Endothelial cell of umbilical vein (primary cell): ENCODE data around the gene ZNF644. TPM values are rescaled to one million over a fixed set of nuclear protein-coding genes. Genes with fewer than 3 reads are reported as not detected.

ENCODE experiments used
- BruUV-seq: library from RNA; stranded (reverse); fragments of 400-500 nt; replicated peaks from 2 replicates; lab custom pipeline; 2021; lab: Mats Ljungman, UMichigan
- CTCF ChIA-PET: fragments of 300-600, 350-600 bp; sonication (Branson Sonifier 250); formaldehyde crosslinking; loops from one replicate; lab custom pipeline; 2021; ENCODE audit warnings: antibody characterized with exemption, inconsistent platforms; lab: Charles Lee
- POLR2A ChIA-PET: fragments of 300-600, 350-600 bp; sonication (Branson Sonifier 250); formaldehyde crosslinking; loops from one replicate; lab custom pipeline; 2021; ENCODE audit warnings: antibody characterized with exemption, inconsistent platforms; lab: Charles Lee
- DNase-seq: peaks from one replicate; pipeline ENCODE4 v3.0.0-alpha.2; 2011; ENCODE audit warnings: low read depth, low spot score
- FAIRE-seq: peaks from 2 replicates; lab custom pipeline; 2011; peaks lifted over from hg19 to GRCh38; lab: Jason Lieb, UNC
- H2AFZ ChIP-seq: 2 replicates; pipeline ENCODE4 v1.6.0; 2012; ENCODE audit warnings: low read depth, low read length, control low read depth, inconsistent platforms
- H3K27ac ChIP-seq: 2 replicates; pipeline ENCODE4 v1.5.1; 2011; ENCODE audit warnings: low read depth, mild to moderate bottlenecking, control low read depth, low read length, moderate library complexity; ENCODE audit not compliant: insufficient read depth
- H3K27me3 ChIP-seq, 2 experiments: 2 replicates each; pipeline versions ENCODE4 v1.6.0 to v1.6.1; 2011; ENCODE audit warnings: low read length in 2 of 2, mixed read lengths in 1 of 2; ENCODE audit not compliant: control insufficient read depth in 2 of 2, insufficient read depth in 2 of 2
- H3K36me3 ChIP-seq, 2 experiments: 2 replicates in 1 of 2; 3 replicates in 1 of 2; pipeline ENCODE4 v1.5.1; 2011; ENCODE audit warnings: low read length in 2 of 2, mild to moderate bottlenecking in 1 of 2, moderate library complexity in 1 of 2; ENCODE audit not compliant: control insufficient read depth in 2 of 2, insufficient read depth in 2 of 2; ENCODE audit errors: extremely low read depth in 1 of 2
- H3K4me1 ChIP-seq: 3 replicates; pipeline ENCODE4 v1.5.1; 2011; ENCODE audit warnings: mild to moderate bottlenecking, low read length; ENCODE audit not compliant: control insufficient read depth, insufficient read depth; ENCODE audit errors: extremely low read depth
- H3K4me2 ChIP-seq: 2 replicates; pipeline ENCODE4 v1.6.1; 2011; ENCODE audit warnings: low read length, control low read depth, mixed read lengths; ENCODE audit not compliant: insufficient read depth
- H3K4me3 ChIP-seq, 3 experiments: fragments of 200-600 bp in 1 of 3; sonication (generic), shearing (Covaris generic) in 1 of 3; replicated peaks in 1 of 3; 2 replicates each; pipeline ENCODE4 v1.5.1; 2011 to 2016; ENCODE audit warnings: control low read depth in 3 of 3, low read length in 3 of 3, mild to moderate bottlenecking in 2 of 3, inconsistent platforms in 1 of 3, low read depth in 1 of 3, moderate library complexity in 1 of 3; ENCODE audit not compliant: insufficient read depth in 1 of 3
- H3K79me2 ChIP-seq: 2 replicates; pipeline ENCODE4 v1.6.0; 2012; ENCODE audit warnings: low read length, inconsistent platforms; ENCODE audit not compliant: control insufficient read depth, insufficient read depth
- H3K9ac ChIP-seq: replicated peaks from 2 replicates; pipeline ENCODE3; 2011; ENCODE audit warnings: low read length, control low read depth; ENCODE audit not compliant: insufficient read depth; ENCODE audit errors: extremely low read depth
- H3K9me1 ChIP-seq: replicated peaks from 3 replicates; pipeline ENCODE4 v1.6.0; 2011; ENCODE audit warnings: mild to moderate bottlenecking, low read length; ENCODE audit not compliant: control insufficient read depth, insufficient read depth; ENCODE audit errors: extremely low read depth
- H3K9me3 ChIP-seq: replicated peaks from 2 replicates; pipeline ENCODE4 v1.5.1; 2012; ENCODE audit warnings: low read length, inconsistent platforms; ENCODE audit not compliant: control insufficient read depth, insufficient read depth
- H4K20me1 ChIP-seq: replicated peaks from 2 replicates; pipeline ENCODE3; 2011; ENCODE audit warnings: mild to moderate bottlenecking, low read length; ENCODE audit not compliant: control insufficient read depth, insufficient read depth; ENCODE audit errors: extremely low read depth
- CTCF ChIP-seq, 2 donors: IDR thresholded peaks; 1 replicate in 1 of 2; 2 replicates in 1 of 2; pipeline ENCODE4 v1.5.1; 2011; ENCODE audit warnings: low read length in 2 of 2, mild to moderate bottlenecking in 2 of 2, moderate library complexity in 2 of 2, control low read depth in 1 of 2, inconsistent platforms in 1 of 2, low read depth in 1 of 2; ENCODE audit not compliant: insufficient read depth in 1 of 2; ENCODE audit errors: extremely low read depth in 1 of 2
- EZH2 ChIP-seq: IDR thresholded peaks from 2 replicates; pipeline ENCODE4 v1.6.1; 2012; ENCODE audit warnings: borderline replicate concordance, low read depth, mild to moderate bottlenecking, moderate library complexity, low read length, inconsistent platforms; ENCODE audit not compliant: severe bottlenecking
- FOS ChIP-seq: IDR thresholded peaks from 2 replicates; pipeline ENCODE4 v1.6.1; 2011; ENCODE audit warnings: mild to moderate bottlenecking, low read length, moderate library complexity, borderline replicate concordance; ENCODE audit not compliant: insufficient read depth
- GATA2 ChIP-seq: IDR thresholded peaks from 2 replicates; pipeline ENCODE4 v1.7.0; 2011; ENCODE audit warnings: low read depth, mild to moderate bottlenecking, moderate library complexity, mixed read lengths, low read length; ENCODE audit not compliant: insufficient read length, insufficient read depth
- JUN ChIP-seq: IDR thresholded peaks from 2 replicates; pipeline ENCODE4 v1.6.1; 2011; ENCODE audit warnings: borderline replicate concordance, low read depth; ENCODE audit not compliant: insufficient read length, insufficient read depth
- MAX ChIP-seq: IDR thresholded peaks from 2 replicates; pipeline ENCODE4 v1.6.1; 2011; ENCODE audit not compliant: insufficient read depth, insufficient read length
- MYC ChIP-seq: IDR thresholded peaks from one replicate; pipeline ENCODE4 v1.6.1; 2011; ENCODE audit warnings: mild to moderate bottlenecking, low read depth, low read length
- POLR2A ChIP-seq: IDR thresholded peaks from 2 replicates; pipeline ENCODE4 v1.6.1; 2012; ENCODE audit warnings: low read depth, mild to moderate bottlenecking, control low read depth, low read length
- POLR2AphosphoS5 ChIP-seq: IDR thresholded peaks from 2 replicates; pipeline ENCODE4 v1.6.1; 2012; ENCODE audit warnings: low read depth, mild to moderate bottlenecking, control low read depth, low read length, moderate library complexity; ENCODE audit not compliant: insufficient read depth
- dilution Hi-C: fragments of 300-500 bp; cut with MboI; formaldehyde crosslinking; loops from one replicate; pipeline ENCODE4 v1.15.0; 2019; ENCODE audit warnings: low sequenced_read_pairs; ENCODE audit not compliant: extremely low pct_ligation_motif_present
- intact Hi-C: fragments of 100-400 bp; cut with micrococcal nuclease; formaldehyde crosslinking; loops from one replicate; pipeline ENCODE4 v1.10.0; 2022
- polyA plus RNA-seq, 4 experiments: library from polyadenylated mRNA; depleted of rRNA in 3 of 4; stranded (reverse) in 3 of 4; unstranded in 1 of 4; fragments of >200 nt; gene quantifications; 2 replicates each; pipeline versions ENCODE4 v1.2.1 to v1.2.3, GENCODE V29; 2011 to 2012; ENCODE audit warnings: missing spikeins in 1 of 4
- total RNA-seq: library from RNA; stranded (reverse); gene quantifications from 2 replicates; pipeline ENCODE4 v1.2.3, GENCODE V29; 2021

Gene ZNF644
- total and polyA plus RNA-seq, 2 donors (not counting 3 experiments of a cell fraction or from before 2014, with no cell fraction given) = 7.2 to 47.0 TPM

- POLR2A ChIA-PET = no interaction called here
- dilution Hi-C loops (no loop called here), intact Hi-C loops (no loop called here)
- Histone ChIP-seq H4K20me1 (no peaks in the 10 kb centered on the region), H3K27ac (no peak overlapping the region), H3K9ac (no peak overlapping the region), H3K4me1 (no peaks in the 10 kb centered on the region), H3K4me2 (no peak overlapping the region), H3K79me2 (no peaks in the 10 kb centered on the region), H3K9me3 (peaks cover 2% of the 10 kb centered on the region), H3K36me3 (no peaks in the 10 kb centered on the region), H3K4me3 (no peak overlapping the region), H3K27me3 (no peaks in the 10 kb centered on the region), H2AFZ (no peak overlapping the region), H3K9me1 (no peaks in the 10 kb centered on the region)
- CTCF ChIA-PET = no interaction called here
- BruUV-seq = no TSS peak
- TF ChIP-seq MAX (no peak), FOS (no peak), EZH2 (no peak)
- FAIRE-seq (no peak), DNase-seq (no peak)
Observed at GRCh38 chr1:90881034-90881433, 140.8 kb downstream of the ZNF644 start.

GRCh38 chr1:90879281-90879680, 142.6 kb downstream of the ZNF644 start:
- H3K27ac ChIP-seq = no peak overlapping the region
- dilution Hi-C loops (no loop called here), intact Hi-C loops (no loop called here)
- no peaks in the 10 kb centered on the region for H3K79me2 ChIP-seq
- no peaks in the 10 kb centered on the region for H3K9me1 ChIP-seq
- no peak for TF ChIP-seq MAX
- TF ChIP-seq POLR2AphosphoS5 = no peak
- TF ChIP-seq EZH2 = no peak
- no peak for TF ChIP-seq JUN
- TF ChIP-seq FOS = no peak
- TF ChIP-seq MYC = no peak
- TF ChIP-seq POLR2A = no peak
- TF ChIP-seq CTCF (IDR thresholded peaks at IDR 0.05; ENCODE audit: extremely low read depth in 1 of 2, insufficient read depth in 1 of 2, low read depth in 1 of 2, low read length in 2 of 2) = no peak
- TF ChIP-seq GATA2 = no peak
- no peak overlapping the region for H3K9ac ChIP-seq
- H2AFZ ChIP-seq = no peak overlapping the region
- H3K4me3 ChIP-seq = no peak overlapping the region
- DNase-seq = no peak
- no peaks in the 10 kb centered on the region for H4K20me1 ChIP-seq
- ChIA-PET POLR2A (no interaction called here), CTCF (no interaction called here)
- no peaks in the 10 kb centered on the region for H3K27me3 ChIP-seq
- no peaks in the 10 kb centered on the region for H3K4me1 ChIP-seq
- H3K4me2 ChIP-seq = no peak overlapping the region
- BruUV-seq = no TSS peak
- peaks cover 2% of the 10 kb centered on the region for H3K9me3 ChIP-seq
- FAIRE-seq = no peak
- H3K36me3 ChIP-seq = no peaks in the 10 kb centered on the region
